ENCODE data around the gene OBP2B. TPM values are rescaled to one million over a fixed set of nuclear protein-coding genes. Genes with fewer than 3 reads are reported as not detected.

OBP2B gene
- total and polyA plus RNA-seq, 10 of the 15 experiments (the other 5 are each of a cell fraction or from before 2014, with no cell fraction given): not detected

GRCh38 chr9:133250741-133251170 lies 41.7 kb upstream of the OBP2B start (continued):
- TF ChIP-seq ZBTB40 (IDR thresholded peaks at IDR 0.05; ENCODE audit: borderline replicate concordance) (no peak), DPF2 (IDR thresholded peaks at IDR 0.05) (no peak), MYC (IDR thresholded peaks at IDR 0.05; ENCODE audit: insufficient read depth, insufficient read length, insufficient replicate concordance, low read length, severe bottlenecking) (no peak), NR2C2 (IDR thresholded peaks at IDR 0.05; ENCODE audit: borderline replicate concordance, control insufficient read depth, insufficient read length, low read depth) (no peak), ZNF622 (IDR thresholded peaks at IDR 0.05) (no peak), BCLAF1 (IDR thresholded peaks at IDR 0.05) (no peak), USF1 (IDR thresholded peaks at IDR 0.05; ENCODE audit: borderline replicate concordance, extremely low read length, insufficient read depth, low read depth, low read length) (no peak), BACH1 (IDR thresholded peaks at IDR 0.05; ENCODE audit: borderline replicate concordance) (no peak), ASH2L (IDR thresholded peaks at IDR 0.05; ENCODE audit: borderline replicate concordance, low read depth) (no peak), CEBPB (IDR thresholded peaks at IDR 0.05; ENCODE audit: borderline replicate concordance in 1 of 2, low read depth in 2 of 2, low read length in 2 of 2) (no peak), MTA2 (IDR thresholded peaks at IDR 0.05; ENCODE audit: low read depth) (no peak)

Measured in GM12878 (cell line).